HG02973 (cell line): ENCODE measurements around the gene ECI2.

Experiments used
- ATAC-seq: cut with Tn5 transposase; IDR thresholded peaks from one replicate; pipeline ENCODE4 v1.9.1; 2021; ENCODE audit warnings: moderate library complexity; ENCODE audit not compliant: unreplicated experiment

Gene ECI2

GRCh38 chr6:4134841-4135664 is at the start of gene ECI2:
Gene ECI2 (minus strand): TSS chr6:4135575. CDS start chr6:4135560, 15 bp downstream.
- ATAC-seq = peak; percentile 45

GRCh38 chr6:4180652-4181255 is 45.4 kb upstream of the ECI2 start:
- ATAC-seq = no peak

- no peak for ATAC-seq
Measured at GRCh38 chr6:4179960-4180651, 44.7 kb upstream of the ECI2 start.

- no peak for ATAC-seq
Measured at GRCh38 chr6:4178737-4179333, 43.5 kb upstream of the ECI2 start.

- no peak for ATAC-seq
Measured at GRCh38 chr6:4176907-4177306, 41.5 kb upstream of the ECI2 start.

- ATAC-seq = no peak
Measured at GRCh38 chr6:4174042-4174441, 38.7 kb upstream of the ECI2 start.

GRCh38 chr6:4172368-4172767 is 37.0 kb upstream of the ECI2 start:
- ATAC-seq = no peak

GRCh38 chr6:4170297-4170696 is 34.9 kb upstream of the ECI2 start:
- ATAC-seq = no peak

GRCh38 chr6:4169028-4169789 is 33.8 kb upstream of the ECI2 start:
- no peak for ATAC-seq

- no peak for ATAC-seq
Measured at GRCh38 chr6:4167833-4168232, 32.5 kb upstream of the ECI2 start.

GRCh38 chr6:4167123-4167522 is 31.7 kb upstream of the ECI2 start:
- no peak for ATAC-seq

- no peak for ATAC-seq
Measured at GRCh38 chr6:4164456-4164855, 29.1 kb upstream of the ECI2 start.

- ATAC-seq = no peak
Measured at GRCh38 chr6:4164117-4164442, 28.7 kb upstream of the ECI2 start.

- no peak for ATAC-seq
Measured at GRCh38 chr6:4163408-4164116, 28.2 kb upstream of the ECI2 start.

GRCh38 chr6:4162370-4162769 is 27.0 kb upstream of the ECI2 start:
- ATAC-seq = no peak

GRCh38 chr6:4159491-4159890 is 24.1 kb upstream of the ECI2 start:
- no peak for ATAC-seq

GRCh38 chr6:4157506-4157905 is 22.1 kb upstream of the ECI2 start:
- ATAC-seq = no peak

- ATAC-seq = peak; percentile 72
Measured at GRCh38 chr6:4155848-4156466, 20.6 kb upstream of the ECI2 start.

GRCh38 chr6:4153514-4153985 is 18.2 kb upstream of the ECI2 start:
- peak; percentile 67 for ATAC-seq

- ATAC-seq = no peak
Measured at GRCh38 chr6:4145083-4145482, 9.7 kb upstream of the ECI2 start.
